Measurements from ENCODE around the gene PITPNC1. TPM values are rescaled to one million over a fixed set of nuclear protein-coding genes. Genes with fewer than 3 reads are reported as not detected.
"Not testable (repeated sequence)": the region's sequence is repeated elsewhere in the genome, so short reads cannot be mapped to it uniquely, and the experiment has no call there.

Gene PITPNC1
- total RNA-seq, 1 donor from 2014 or later, result 8.1 TPM

- Histone ChIP-seq H3K27me3 (no peaks in the 10 kb centered on the region), H3K27ac (no peak overlapping the region), H3K9me3 (no peaks in the 10 kb centered on the region), H3K36me3 (no peaks in the 10 kb centered on the region), H3K4me1 (peaks cover 14% of the 10 kb centered on the region), H3K4me3 (no peak overlapping the region)
- DNase-seq (ENCODE audit: extremely low spot score in 2 of 2), result no peak
- TF ChIP-seq POLR2A (IDR thresholded peaks at IDR 0.05) (no peak), CTCF (IDR thresholded peaks at IDR 0.05) (no peak), POLR2AphosphoS5 (IDR thresholded peaks at IDR 0.05; ENCODE audit: insufficient read depth in 1 of 2, low read depth in 1 of 2) (no peak)
- intact Hi-C loops (cut with DNase I), result no loop called here
These were observed 23.1 kb downstream of the PITPNC1 start for GRCh38 chr17:67400193-67400592.

- no peak overlapping the region for H3K27ac ChIP-seq
- no peak overlapping the region for H3K4me3 ChIP-seq
- H3K36me3 ChIP-seq, result no peaks in the 10 kb centered on the region
- no peaks in the 10 kb centered on the region for H3K27me3 ChIP-seq
- intact Hi-C loops (cut with DNase I), result no loop called here
- no peaks in the 10 kb centered on the region for H3K9me3 ChIP-seq
- no peak for DNase-seq (ENCODE audit: extremely low spot score in 2 of 2)
- TF ChIP-seq POLR2A (IDR thresholded peaks at IDR 0.05), result no peak
- H3K4me1 ChIP-seq, result peaks cover 14% of the 10 kb centered on the region
These were observed 24.0 kb downstream of the PITPNC1 start for GRCh38 chr17:67401106-67401505.

DNA sequence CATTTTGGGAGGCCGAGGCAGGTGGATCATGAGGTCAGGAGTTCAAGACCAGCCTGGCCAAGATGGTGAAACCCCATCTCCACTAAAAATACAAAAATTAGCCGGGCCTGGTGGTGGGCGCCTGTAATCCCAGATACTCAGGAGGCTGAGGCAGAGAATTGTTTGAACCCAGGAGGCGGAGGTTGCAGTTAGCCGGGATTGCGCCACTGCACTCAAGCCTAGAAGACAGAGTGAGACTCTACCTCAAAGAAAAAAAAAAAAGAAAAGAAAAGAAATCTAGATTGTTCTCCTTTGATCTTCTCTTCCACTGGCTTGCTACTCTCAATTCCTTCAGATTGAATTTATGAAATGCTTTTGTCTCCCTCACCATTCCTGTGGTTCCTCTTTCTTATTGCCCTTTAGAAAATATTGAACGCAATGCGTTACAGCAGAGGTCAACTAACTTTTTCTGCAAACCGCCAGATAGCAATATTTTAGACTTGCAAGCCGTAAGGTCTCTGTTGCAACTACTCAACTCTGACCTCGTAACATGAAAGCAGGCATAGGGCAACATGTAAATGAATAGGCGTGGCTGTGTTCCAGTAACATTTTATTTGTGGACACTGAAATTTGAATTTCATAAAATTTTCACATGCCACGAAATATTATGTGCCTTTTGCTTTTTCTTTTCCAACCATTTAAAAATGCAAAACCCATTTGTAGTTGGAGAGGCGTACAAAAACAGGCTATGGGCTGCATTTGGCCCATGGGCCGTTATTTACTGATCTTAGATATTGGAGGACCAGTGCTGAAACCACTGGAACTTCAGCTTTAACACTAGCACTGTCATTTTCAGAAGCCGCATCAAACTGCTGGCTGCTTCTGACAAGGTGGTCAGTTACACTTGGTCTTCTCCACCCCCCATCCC lies 24.8 kb downstream of the PITPNC1 start:
- Histone ChIP-seq H3K4me3 (no peak overlapping the region), H3K36me3 (no peaks in the 10 kb centered on the region), H3K27ac (no peak overlapping the region), H3K27me3 (no peaks in the 10 kb centered on the region), H3K9me3 (no peaks in the 10 kb centered on the region), H3K4me1 (peaks cover 14% of the 10 kb centered on the region)
- DNase-seq (ENCODE audit: extremely low spot score in 2 of 2), result no peak
- intact Hi-C loops (cut with DNase I), result no loop called here
- TF ChIP-seq CTCF (IDR thresholded peaks at IDR 0.05) (no peak), POLR2AphosphoS5 (IDR thresholded peaks at IDR 0.05; ENCODE audit: insufficient read depth in 1 of 2, low read depth in 1 of 2) (no peak), POLR2A (IDR thresholded peaks at IDR 0.05) (no peak)

GRCh38 chr17:67403065-67403464 lies 26.0 kb downstream of the PITPNC1 start:
- no peak for TF ChIP-seq POLR2AphosphoS5 (IDR thresholded peaks at IDR 0.05; ENCODE audit: insufficient read depth in 1 of 2, low read depth in 1 of 2)
- TF ChIP-seq POLR2A (IDR thresholded peaks at IDR 0.05), result no peak
- no peak for TF ChIP-seq CTCF (IDR thresholded peaks at IDR 0.05)
- Histone ChIP-seq H3K4me3 (no peak overlapping the region), H3K4me1 (peaks cover 14% of the 10 kb centered on the region), H3K9me3 (no peaks in the 10 kb centered on the region), H3K27me3 (no peaks in the 10 kb centered on the region), H3K27ac (no peak overlapping the region), H3K36me3 (no peaks in the 10 kb centered on the region)
- DNase-seq (ENCODE audit: extremely low spot score in 2 of 2), result no peak
- intact Hi-C loops (cut with DNase I), result no loop called here

GRCh38 chr17:67403483-67403882 lies 26.4 kb downstream of the PITPNC1 start:
- no peak for TF ChIP-seq POLR2A (IDR thresholded peaks at IDR 0.05)
- TF ChIP-seq POLR2AphosphoS5 (IDR thresholded peaks at IDR 0.05; ENCODE audit: insufficient read depth in 1 of 2, low read depth in 1 of 2), result no peak
- TF ChIP-seq CTCF (IDR thresholded peaks at IDR 0.05), result no peak
- no peak for DNase-seq (ENCODE audit: extremely low spot score in 2 of 2)

DNA sequence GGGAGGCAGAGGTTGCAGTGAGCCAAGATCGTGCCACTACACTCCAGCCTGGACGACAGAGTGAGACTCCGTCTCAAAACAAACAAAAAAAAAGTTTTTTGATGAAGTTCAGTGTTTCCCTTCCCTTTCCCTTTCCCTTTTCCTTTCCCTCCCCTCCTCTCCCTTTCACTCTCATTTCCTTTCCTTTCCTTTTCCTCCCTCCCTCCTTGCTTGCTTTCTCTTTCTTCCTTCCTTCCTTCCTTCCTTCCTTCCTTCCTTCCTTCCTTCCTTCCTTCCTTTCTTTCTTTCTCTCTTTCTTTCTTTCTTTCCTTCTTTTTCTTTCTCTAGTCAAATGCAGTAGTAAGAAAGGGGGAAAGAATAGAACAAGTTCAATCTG lies 31.4 kb downstream of the PITPNC1 start:
- H3K27ac ChIP-seq; H3K36me3 ChIP-seq; H3K27me3 ChIP-seq; H3K9me3 ChIP-seq; H3K4me3 ChIP-seq; DNase-seq (ENCODE audit: extremely low spot score in 2 of 2); intact Hi-C loops (cut with DNase I): not testable (repeated sequence)
- H3K4me1 ChIP-seq, result peaks cover 14% of the 10 kb centered on the region

More at GRCh38 chr17:67403483-67403882, 26.4 kb downstream of the PITPNC1 start:
- Histone ChIP-seq H3K4me3 (no peak overlapping the region), H3K9me3 (no peaks in the 10 kb centered on the region), H3K36me3 (no peaks in the 10 kb centered on the region), H3K4me1 (peaks cover 14% of the 10 kb centered on the region), H3K27ac (no peak overlapping the region), H3K27me3 (no peaks in the 10 kb centered on the region)
- intact Hi-C loops (cut with DNase I), result no loop called here
